Effector memory CD8-positive, alpha-beta T cell (primary cell): ENCODE data around the gene PPP4C.
A peak's percentile ranks its signal among the peaks of the same experiment; 100 is the strongest.
"Not testable (repeated sequence)": the region's sequence is repeated elsewhere in the genome, so short reads cannot be mapped to it uniquely, and the experiment has no call there.

Experiments
- ATAC-seq: fragments of 150-1000 bp; cut with Tn5 transposase; replicated peaks from 2 replicates; pipeline ENCODE4 v1.10.0; 2021; ENCODE audit warnings: mild to moderate bottlenecking, moderate library complexity
- DNase-seq, 3 experiments: peaks; one replicate each; pipeline ENCODE4 v3.0.0; 2021
- H3K27ac Mint-ChIP-seq, 2 donors: one replicate each; pipeline ENCODE4 v1.8.0; 2022; ENCODE audit warnings: mild to moderate bottlenecking in 2 of 2, mixed read lengths in 2 of 2, moderate library complexity in 2 of 2
- H3K27me3 Mint-ChIP-seq, 2 donors: one replicate each; pipeline ENCODE4 v1.8.0; 2022; ENCODE audit warnings: mixed read lengths in 2 of 2
- H3K36me3 Mint-ChIP-seq: one replicate; pipeline ENCODE4 v1.8.0; 2022; ENCODE audit warnings: mild to moderate bottlenecking, moderate library complexity, mixed read lengths; ENCODE audit not compliant: insufficient read depth
- H3K4me1 Mint-ChIP-seq, 2 donors: one replicate each; pipeline ENCODE4 v1.8.0; 2022; ENCODE audit warnings: low read depth in 2 of 2, mixed read lengths in 2 of 2
- H3K4me3 Mint-ChIP-seq, 2 donors: one replicate each; pipeline ENCODE4 v1.8.0; 2022; ENCODE audit warnings: mild to moderate bottlenecking in 2 of 2, mixed read lengths in 2 of 2, moderate library complexity in 2 of 2
- H3K9me3 Mint-ChIP-seq, 2 donors: one replicate each; pipeline ENCODE4 v1.8.0; 2022; ENCODE audit warnings: mixed read lengths in 2 of 2
- total RNA-seq, 9 experiments: gene quantifications; one replicate each; lab custom pipeline; 2026; lab: John Stamatoyannopoulos, UW

PPP4C gene
- 50.3 to 130 (median 104) reads per million in 9 experiments for total RNA-seq

DNA sequence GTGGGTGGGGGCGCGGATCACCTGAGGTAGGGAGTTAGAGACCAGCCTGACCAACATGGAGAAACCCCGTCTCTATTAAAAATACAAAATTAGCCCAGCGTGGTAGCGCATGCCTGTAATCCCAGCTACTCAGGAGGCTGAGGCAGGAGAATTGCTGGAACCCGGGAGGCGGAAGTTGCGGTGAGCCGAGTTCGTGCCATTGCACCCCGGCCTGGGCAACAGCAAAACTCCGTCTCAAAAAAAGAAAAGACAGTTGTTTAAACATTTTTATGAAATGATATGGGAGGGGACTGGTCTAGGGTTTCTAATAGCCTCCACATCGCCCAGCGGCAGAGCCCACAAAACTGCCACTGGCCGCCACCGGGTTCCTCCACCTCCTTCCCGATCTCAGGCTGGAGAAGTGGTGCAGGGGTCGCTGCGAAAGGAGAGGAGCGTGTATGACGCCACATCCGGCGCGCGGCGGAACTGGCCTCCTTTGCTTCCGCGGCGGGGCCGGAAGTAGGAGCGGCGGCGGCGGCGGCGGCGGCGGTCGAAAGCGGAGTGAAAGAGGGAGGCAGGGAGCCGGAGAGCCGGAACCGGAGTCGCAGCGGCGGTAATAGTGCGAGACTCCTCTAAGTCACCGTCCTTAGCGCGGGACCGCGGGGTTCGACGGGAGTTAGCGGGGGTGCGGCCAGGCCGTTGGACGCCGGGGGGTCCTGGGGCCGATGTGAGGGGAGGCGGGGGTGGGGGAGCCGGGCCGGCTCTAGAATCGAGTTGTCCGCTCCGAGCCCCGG, at the start of gene PPP4C:
TSS of gene PPP4C (plus strand) at position 492 of the 773 bp plus-strand sequence. CDS start 384 bp downstream, outside the sequence.
- DNase-seq (peak; percentile 88 to 90 (median 90)), ATAC-seq (peak; percentile 91)
- Mint-ChIP-seq H3K36me3 (peaks cover 58% of the 10 kb centered on the region), H3K27ac (peak within 1 kb of the TSS; percentile 87 to 94), H3K9me3 (no peaks in the 10 kb centered on the region), H3K4me3 (peak within 1 kb of the TSS; percentile 83 to 88), H3K4me1 (peaks cover 26 to 31% of the 10 kb centered on the region in 2 donors), H3K27me3 (no peaks in the 10 kb centered on the region)

- Mint-ChIP-seq H3K4me1 (peaks cover under 1 to 9% of the 10 kb centered on the region in 2 donors), H3K27ac (peak overlapping the region; percentile 22 to 76), H3K27me3 (peaks cover 54 to 73% of the 10 kb centered on the region in 2 donors), H3K4me3 (no peak overlapping the region), H3K36me3 (no peaks in the 10 kb centered on the region), H3K9me3 (no peaks in the 10 kb centered on the region)
- DNase-seq (no peak), ATAC-seq (no peak)
Measured at GRCh38 chr16:30026449-30026848, 49.3 kb upstream of the PPP4C start.

GRCh38 chr16:30027588-30028437, 48.0 kb upstream of the PPP4C start:
- H3K9me3 Mint-ChIP-seq: no peaks in the 10 kb centered on the region
- no peaks in the 10 kb centered on the region for H3K36me3 Mint-ChIP-seq
- no peak overlapping the region for H3K27ac Mint-ChIP-seq
- no peak overlapping the region for H3K4me3 Mint-ChIP-seq
- DNase-seq (no peak), ATAC-seq (no peak)
- H3K4me1 Mint-ChIP-seq: peaks cover 5 to 9% of the 10 kb centered on the region in 2 donors
- H3K27me3 Mint-ChIP-seq: peaks cover 66 to 86% of the 10 kb centered on the region in 2 donors

- Mint-ChIP-seq H3K27ac (no peak overlapping the region), H3K36me3 (no peaks in the 10 kb centered on the region), H3K4me3 (peak overlapping the region in 1 of 2 donors; percentile 43), H3K27me3 (peaks cover 70 to 93% of the 10 kb centered on the region in 2 donors), H3K4me1 (peaks cover 5 to 9% of the 10 kb centered on the region in 2 donors), H3K9me3 (no peaks in the 10 kb centered on the region)
- ATAC-seq: peak; percentile 37
- no peak for DNase-seq
Measured at GRCh38 chr16:30028438-30029076, 47.2 kb upstream of the PPP4C start.

GRCh38 chr16:30030011-30030685, 45.6 kb upstream of the PPP4C start:
- Mint-ChIP-seq H3K9me3 (no peaks in the 10 kb centered on the region), H3K27ac (no peak overlapping the region), H3K4me1 (peaks cover 5 to 8% of the 10 kb centered on the region in 2 donors), H3K36me3 (no peaks in the 10 kb centered on the region), H3K4me3 (peak overlapping the region; percentile 40 to 71), H3K27me3 (peaks cover 74 to 95% of the 10 kb centered on the region in 2 donors)
- no peak for DNase-seq
- no peak for ATAC-seq

DNA sequence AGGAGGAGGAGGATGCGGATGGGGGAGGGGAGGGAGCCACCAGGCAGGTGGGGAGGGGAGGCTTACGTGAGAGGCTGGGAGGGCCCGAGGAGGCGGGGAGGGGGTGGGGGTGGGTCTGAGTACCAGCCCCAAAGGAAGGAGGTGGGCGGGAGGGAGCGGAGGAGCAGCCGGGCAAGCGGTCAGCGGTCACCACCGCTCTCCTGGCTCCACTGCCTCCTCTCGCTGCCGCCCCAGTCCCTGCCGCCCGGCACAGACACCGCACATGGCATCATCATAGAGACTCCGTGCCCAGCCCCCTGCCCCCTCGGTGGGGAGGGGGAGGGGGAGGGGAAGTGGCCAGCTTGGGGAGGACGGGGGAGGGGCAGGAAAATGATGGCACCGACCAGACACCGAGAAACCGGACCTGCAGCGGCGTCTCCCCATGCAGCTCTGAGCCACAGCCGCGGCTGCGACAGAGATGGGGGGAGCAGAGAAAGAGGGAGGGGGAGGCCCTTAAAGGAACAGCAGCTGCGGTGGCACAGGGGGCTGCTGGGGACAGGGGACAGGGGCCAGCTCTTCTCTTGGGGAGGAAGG, 44.9 kb upstream of the PPP4C start, which contains the start of gene TLCD3B:
TSS of gene TLCD3B (minus strand) at position 431 of the 573 bp plus-strand sequence. CDS start 744 bp downstream, outside the sequence.
- Mint-ChIP-seq H3K27me3 (peaks cover 74 to 95% of the 10 kb centered on the region in 2 donors), H3K27ac (no peak within 1 kb of the TSS), H3K4me3 (peak within 1 kb of the TSS; percentile 40 to 71), H3K36me3 (no peaks in the 10 kb centered on the region), H3K4me1 (peaks cover 5 to 8% of the 10 kb centered on the region in 2 donors), H3K9me3 (no peaks in the 10 kb centered on the region)
- ATAC-seq (peak; percentile 31), DNase-seq (no peak)

- H3K9me3 Mint-ChIP-seq: no peaks in the 10 kb centered on the region
- H3K4me3 Mint-ChIP-seq: peak overlapping the region in 1 of 2 donors; percentile 25
- DNase-seq: no peak
- peaks cover 5 to 8% of the 10 kb centered on the region in 2 donors for H3K4me1 Mint-ChIP-seq
- H3K27me3 Mint-ChIP-seq: peaks cover 71 to 90% of the 10 kb centered on the region in 2 donors
- no peaks in the 10 kb centered on the region for H3K36me3 Mint-ChIP-seq
- ATAC-seq: no peak
- H3K27ac Mint-ChIP-seq: no peak overlapping the region
Measured at GRCh38 chr16:30031477-30031918, 44.3 kb upstream of the PPP4C start.

- no peaks in the 10 kb centered on the region for H3K9me3 Mint-ChIP-seq
- ATAC-seq (peak; percentile 69), DNase-seq (peak; percentile 50 to 65 (median 57))
- no peak overlapping the region for H3K27ac Mint-ChIP-seq
- H3K36me3 Mint-ChIP-seq: no peaks in the 10 kb centered on the region
- peaks cover 5 to 8% of the 10 kb centered on the region in 2 donors for H3K4me1 Mint-ChIP-seq
- peak overlapping the region; percentile 40 to 54 for H3K4me3 Mint-ChIP-seq
- H3K27me3 Mint-ChIP-seq: peaks cover 64 to 83% of the 10 kb centered on the region in 2 donors
Measured at GRCh38 chr16:30032083-30032819, 43.5 kb upstream of the PPP4C start.

DNA sequence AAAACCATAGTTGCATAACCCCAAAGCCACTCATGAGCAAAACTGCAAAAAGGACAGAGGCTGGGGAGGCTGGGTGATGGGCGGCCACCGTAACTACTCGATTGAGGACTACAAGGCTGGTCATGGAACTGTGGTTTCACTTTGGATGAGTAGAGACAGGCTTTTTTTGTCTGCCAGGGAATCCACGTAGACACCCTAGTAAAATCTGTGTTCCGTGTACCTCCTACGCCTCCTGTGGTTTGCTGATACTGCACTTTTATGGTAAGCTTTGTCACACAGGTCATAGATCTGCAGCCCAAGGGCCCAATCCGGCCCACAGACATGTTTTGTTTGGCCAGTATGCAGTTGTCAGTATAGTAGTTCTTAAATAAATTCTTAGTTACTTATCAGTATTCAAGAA, 42.5 kb upstream of the PPP4C start:
- no peaks in the 10 kb centered on the region for H3K36me3 Mint-ChIP-seq
- ATAC-seq (no peak), DNase-seq (no peak)
- H3K27me3 Mint-ChIP-seq: peaks cover 54 to 73% of the 10 kb centered on the region in 2 donors
- no peaks in the 10 kb centered on the region for H3K9me3 Mint-ChIP-seq
- H3K4me3 Mint-ChIP-seq: no peak overlapping the region
- no peak overlapping the region for H3K27ac Mint-ChIP-seq
- H3K4me1 Mint-ChIP-seq: peaks cover 5 to 8% of the 10 kb centered on the region in 2 donors

DNA sequence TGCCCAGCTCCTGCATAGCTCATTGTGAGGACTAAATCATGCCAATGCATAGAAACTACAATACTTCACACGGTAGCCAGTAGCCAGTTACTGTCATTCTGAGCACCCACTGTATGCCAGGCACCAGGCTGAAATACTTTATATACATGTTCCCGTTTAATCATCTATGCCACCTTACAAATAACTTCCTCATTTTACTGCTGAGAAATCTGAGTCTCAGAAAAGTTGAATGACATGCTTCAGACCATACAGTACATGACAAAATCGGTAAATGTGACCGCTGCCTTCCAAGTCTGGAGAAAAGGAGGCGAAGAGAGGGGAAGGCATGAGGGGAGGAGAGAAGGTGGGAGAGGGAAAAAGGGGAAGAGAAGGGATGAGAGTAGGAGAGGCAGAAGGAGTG, 35.6 kb upstream of the PPP4C start:
- Mint-ChIP-seq H3K27me3 (peaks cover 11 to 17% of the 10 kb centered on the region in 2 donors), H3K4me3 (no peak overlapping the region), H3K36me3 (peaks cover 5% of the 10 kb centered on the region), H3K4me1 (peaks cover 0 to 3% of the 10 kb centered on the region in 2 donors), H3K27ac (peak overlapping the region in 1 of 2 donors; percentile 69), H3K9me3 (no peaks in the 10 kb centered on the region)
- ATAC-seq (no peak), DNase-seq (no peak)

GRCh38 chr16:30040690-30041089, 35.1 kb upstream of the PPP4C start:
- H3K36me3 Mint-ChIP-seq, H3K9me3 Mint-ChIP-seq, ATAC-seq, H3K4me1 Mint-ChIP-seq, H3K4me3 Mint-ChIP-seq, DNase-seq: not testable (repeated sequence)
- peaks cover 6 to 12% of the 10 kb centered on the region in 2 donors for H3K27me3 Mint-ChIP-seq
- peak overlapping the region in 1 of 2 donors; percentile 69 for H3K27ac Mint-ChIP-seq

- Mint-ChIP-seq H3K27me3 (peaks cover 6 to 9% of the 10 kb centered on the region in 2 donors), H3K4me3 (no peak overlapping the region), H3K27ac (no peak overlapping the region), H3K9me3 (no peaks in the 10 kb centered on the region), H3K4me1 (peaks cover 0 to 5% of the 10 kb centered on the region in 2 donors), H3K36me3 (peaks cover 7% of the 10 kb centered on the region)
- no peak for DNase-seq
- no peak for ATAC-seq
Measured at GRCh38 chr16:30041841-30042240, 34.0 kb upstream of the PPP4C start.
